Measurements from ENCODE around the gene TMSB10. TPM values are rescaled to one million over a fixed set of nuclear protein-coding genes. Genes with fewer than 3 reads are reported as not detected.
"Not testable (repeated sequence)": the region's sequence is repeated elsewhere in the genome, so short reads cannot be mapped to it uniquely, and the experiment has no call there.

The TMSB10 gene
- polyA plus RNA-seq, 3 donors = 5,130 to 7,914 (median 6,847) TPM

DNA sequence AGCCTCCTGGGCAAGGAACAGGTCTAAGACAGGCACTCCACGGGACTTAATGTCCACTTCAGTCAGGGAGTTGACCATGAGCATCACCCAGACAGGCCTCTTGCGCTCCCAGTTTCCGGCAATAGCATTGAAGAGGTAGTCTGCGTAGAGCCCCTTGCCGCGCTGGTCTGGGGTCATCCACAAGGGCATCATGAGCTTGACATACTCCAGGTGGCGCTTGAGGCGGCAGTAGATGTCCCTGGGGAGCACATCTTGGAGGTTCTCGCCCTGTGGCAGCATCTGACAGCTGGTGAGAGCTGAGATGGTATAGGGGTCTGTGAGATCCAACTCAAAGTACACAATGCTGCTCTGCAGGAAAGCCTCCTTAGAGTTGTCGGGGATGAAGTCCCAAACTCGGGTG is 35.1 kb upstream of the TMSB10 start:
- H4K20me1 ChIP-seq (ENCODE audit: insufficient read depth, low read length) = no peaks in the 10 kb centered on the region
- H2AFZ ChIP-seq (ENCODE audit: insufficient read depth, low read depth, low read length, poor library complexity, severe bottlenecking) = no peak overlapping the region
- Mint-ChIP-seq H3K9me3 (no peaks in the 10 kb centered on the region), H3K36me3 (no peaks in the 10 kb centered on the region), H3K27ac (peak overlapping the region in 1 of 7 donors; percentile 40), H3K4me1 (no peaks in the 10 kb centered on the region), H3K27me3 (ENCODE audit: low read depth in 3 of 3) (peaks cover 2 to 12% (median 2%) of the 10 kb centered on the region in 3 donors), H3K4me3 (no peak overlapping the region)
- peaks cover 0 to 2% of the 10 kb centered on the region in 2 donors for H3K27me3 ChIP-seq (ENCODE audit: control insufficient read depth in 2 of 2, insufficient read depth in 2 of 2, low read length in 2 of 2)
- H3K9ac ChIP-seq (ENCODE audit: insufficient read depth, low read length, poor library complexity, severe bottlenecking) = no peak overlapping the region
- H3K79me2 ChIP-seq (ENCODE audit: insufficient read depth, low read length) = no peaks in the 10 kb centered on the region
- no peak overlapping the region for H3K27ac ChIP-seq (ENCODE audit: low read depth in 1 of 2, low read length in 2 of 2)
- H3K36me3 ChIP-seq (replicated peaks in 1 of 2; ENCODE audit: control insufficient read depth in 1 of 2, insufficient read depth in 2 of 2, low read length in 2 of 2) = no peaks in the 10 kb centered on the region
- TF ChIP-seq, protein P1, sequence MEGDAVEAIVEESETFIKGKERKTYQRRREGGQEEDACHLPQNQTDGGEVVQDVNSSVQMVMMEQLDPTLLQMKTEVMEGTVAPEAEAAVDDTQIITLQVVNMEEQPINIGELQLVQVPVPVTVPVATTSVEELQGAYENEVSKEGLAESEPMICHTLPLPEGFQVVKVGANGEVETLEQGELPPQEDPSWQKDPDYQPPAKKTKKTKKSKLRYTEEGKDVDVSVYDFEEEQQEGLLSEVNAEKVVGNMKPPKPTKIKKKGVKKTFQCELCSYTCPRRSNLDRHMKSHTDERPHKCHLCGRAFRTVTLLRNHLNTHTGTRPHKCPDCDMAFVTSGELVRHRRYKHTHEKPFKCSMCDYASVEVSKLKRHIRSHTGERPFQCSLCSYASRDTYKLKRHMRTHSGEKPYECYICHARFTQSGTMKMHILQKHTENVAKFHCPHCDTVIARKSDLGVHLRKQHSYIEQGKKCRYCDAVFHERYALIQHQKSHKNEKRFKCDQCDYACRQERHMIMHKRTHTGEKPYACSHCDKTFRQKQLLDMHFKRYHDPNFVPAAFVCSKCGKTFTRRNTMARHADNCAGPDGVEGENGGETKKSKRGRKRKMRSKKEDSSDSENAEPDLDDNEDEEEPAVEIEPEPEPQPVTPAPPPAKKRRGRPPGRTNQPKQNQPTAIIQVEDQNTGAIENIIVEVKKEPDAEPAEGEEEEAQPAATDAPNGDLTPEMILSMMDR (IDR thresholded peaks at IDR 0.05) = no peak
- no peaks in the 10 kb centered on the region for H3K9me3 ChIP-seq (replicated peaks in 1 of 2; ENCODE audit: control insufficient read depth in 1 of 2, insufficient read depth in 1 of 2, low read length in 2 of 2)
- H3K4me3 ChIP-seq (replicated peaks in 1 of 3; ENCODE audit: low read depth in 2 of 3, low read length in 3 of 3) = no peak overlapping the region
- DNase-seq = no peak
- intact Hi-C loops (cut with micrococcal nuclease) = no loop called here
- H3K4me2 ChIP-seq (replicated peaks; ENCODE audit: extremely low read depth, low read length, poor library complexity, severe bottlenecking) = no peak overlapping the region
- 94% methylated on average over 11 of the region's 11 CpGs for WGBS (ENCODE audit: insufficient coverage)
- no peaks in the 10 kb centered on the region for H3K4me1 ChIP-seq (ENCODE audit: control insufficient read depth in 1 of 2, insufficient read depth in 2 of 2, low read length in 2 of 2)

GRCh38 chr2:84872691-84873090 is 32.8 kb upstream of the TMSB10 start:
- H3K9me3 Mint-ChIP-seq; DNase-seq; H3K27me3 ChIP-seq (ENCODE audit: control insufficient read depth in 2 of 2, insufficient read depth in 2 of 2, low read length in 2 of 2); H3K79me2 ChIP-seq (ENCODE audit: insufficient read depth, low read length); H3K4me1 Mint-ChIP-seq; H3K9ac ChIP-seq (ENCODE audit: insufficient read depth, low read length, poor library complexity, severe bottlenecking); H3K27ac Mint-ChIP-seq; H3K4me3 ChIP-seq (replicated peaks in 1 of 3; ENCODE audit: low read depth in 2 of 3, low read length in 3 of 3); H4K20me1 ChIP-seq (ENCODE audit: insufficient read depth, low read length); H3K36me3 ChIP-seq (replicated peaks in 1 of 2; ENCODE audit: control insufficient read depth in 1 of 2, insufficient read depth in 2 of 2, low read length in 2 of 2); H3K27ac ChIP-seq (ENCODE audit: low read depth in 1 of 2, low read length in 2 of 2); H3K4me2 ChIP-seq (replicated peaks; ENCODE audit: extremely low read depth, low read length, poor library complexity, severe bottlenecking); H3K36me3 Mint-ChIP-seq; H2AFZ ChIP-seq (ENCODE audit: insufficient read depth, low read depth, low read length, poor library complexity, severe bottlenecking); H3K4me3 Mint-ChIP-seq; intact Hi-C loops (cut with micrococcal nuclease); H3K4me1 ChIP-seq (ENCODE audit: control insufficient read depth in 1 of 2, insufficient read depth in 2 of 2, low read length in 2 of 2); H3K9me3 ChIP-seq (replicated peaks in 1 of 2; ENCODE audit: control insufficient read depth in 1 of 2, insufficient read depth in 1 of 2, low read length in 2 of 2): not testable (repeated sequence)
- H3K27me3 Mint-ChIP-seq (ENCODE audit: low read depth in 3 of 3) = peaks cover 2 to 13% (median 4%) of the 10 kb centered on the region in 3 donors
- WGBS (ENCODE audit: insufficient coverage) = 94% methylated on average over 6 of the region's 9 CpGs

Measured in CD14-positive monocyte (primary cell).